DOHH2 (cell line): ENCODE data around the gene TPO.

ENCODE experiments used
- H3F3A ChIP-seq: fragments of 200-600 bp; sonication (generic), shearing (Covaris generic); 2 replicates; pipeline ENCODE4 v1.6.0; 2016; ENCODE audit warnings: antibody characterized with exemption, mild to moderate bottlenecking; ENCODE audit not compliant: control insufficient read depth, insufficient read depth
- H3K27ac ChIP-seq: fragments of 200-600 bp; sonication (generic); 2 replicates; pipeline ENCODE4 v1.5.1; 2014; ENCODE audit warnings: low read depth, mild to moderate bottlenecking, low read length, moderate library complexity
- H3K27me3 ChIP-seq: fragments of 200-600 bp; sonication (generic); 2 replicates; pipeline ENCODE4 v1.6.1; 2014; ENCODE audit warnings: mild to moderate bottlenecking, low read length, mixed read lengths; ENCODE audit not compliant: control insufficient read depth
- H3K36me3 ChIP-seq: fragments of 200-600 bp; sonication (generic); 2 replicates; pipeline ENCODE4 v1.6.1; 2014; ENCODE audit warnings: mild to moderate bottlenecking, low read length, moderate library complexity, mixed read lengths; ENCODE audit not compliant: control insufficient read depth
- H3K4me1 ChIP-seq: fragments of 200-600 bp; sonication (generic); 2 replicates; pipeline ENCODE4 v1.6.1; 2014; ENCODE audit warnings: mild to moderate bottlenecking, low read length, mixed read lengths; ENCODE audit not compliant: control insufficient read depth
- H3K4me2 ChIP-seq: fragments of 200-600 bp; sonication (generic); 2 replicates; pipeline ENCODE4 v1.6.0; 2014; ENCODE audit warnings: mild to moderate bottlenecking, low read length, moderate library complexity
- H3K4me3 ChIP-seq: fragments of 200-600 bp; sonication (generic); 2 replicates; pipeline ENCODE4 v1.5.1; 2014; ENCODE audit warnings: mild to moderate bottlenecking, low read length, mixed read lengths
- H3K79me2 ChIP-seq: fragments of 200-600 bp; sonication (generic); 2 replicates; pipeline ENCODE4 v1.6.1; 2014; ENCODE audit warnings: mild to moderate bottlenecking, low read length, mixed read lengths; ENCODE audit not compliant: control insufficient read depth
- H3K9me2 ChIP-seq: fragments of 200-600 bp; sonication (generic); replicated peaks from 2 replicates; pipeline ENCODE4 v1.6.1; 2014; ENCODE audit warnings: mild to moderate bottlenecking, low read length, mixed read lengths; ENCODE audit not compliant: control insufficient read depth
- H3K9me3 ChIP-seq: fragments of 200-600 bp; sonication (generic); 2 replicates; pipeline ENCODE4 v1.6.1; 2014; ENCODE audit warnings: antibody characterized with exemption, low read length, mixed read lengths; ENCODE audit not compliant: control insufficient read depth, insufficient read depth
- H4K20me1 ChIP-seq: fragments of 200-600 bp; sonication (generic); 2 replicates; pipeline ENCODE4 v1.6.0; 2014; ENCODE audit warnings: low read depth, mild to moderate bottlenecking, antibody characterized with exemption, low read length, moderate library complexity; ENCODE audit not compliant: control insufficient read depth, insufficient read depth
- EZH2phosphoT487 ChIP-seq: fragments of 200-600 bp; sonication (generic); IDR thresholded peaks from 2 replicates; pipeline ENCODE4 v1.6.1; 2017; ENCODE audit warnings: borderline replicate concordance, mild to moderate bottlenecking, antibody characterized with exemption, low read length, moderate library complexity, mixed read lengths
- TF ChIP-seq, protein P1 (sequence below): fragments of 200-600 bp; sonication (generic); IDR thresholded peaks from one replicate; pipeline ENCODE4 v1.5.1; 2014; ENCODE audit warnings: antibody characterized with exemption, mild to moderate bottlenecking, low read depth, low read length; ENCODE audit not compliant: poor library complexity, severe bottlenecking

Gene TPO

DNA sequence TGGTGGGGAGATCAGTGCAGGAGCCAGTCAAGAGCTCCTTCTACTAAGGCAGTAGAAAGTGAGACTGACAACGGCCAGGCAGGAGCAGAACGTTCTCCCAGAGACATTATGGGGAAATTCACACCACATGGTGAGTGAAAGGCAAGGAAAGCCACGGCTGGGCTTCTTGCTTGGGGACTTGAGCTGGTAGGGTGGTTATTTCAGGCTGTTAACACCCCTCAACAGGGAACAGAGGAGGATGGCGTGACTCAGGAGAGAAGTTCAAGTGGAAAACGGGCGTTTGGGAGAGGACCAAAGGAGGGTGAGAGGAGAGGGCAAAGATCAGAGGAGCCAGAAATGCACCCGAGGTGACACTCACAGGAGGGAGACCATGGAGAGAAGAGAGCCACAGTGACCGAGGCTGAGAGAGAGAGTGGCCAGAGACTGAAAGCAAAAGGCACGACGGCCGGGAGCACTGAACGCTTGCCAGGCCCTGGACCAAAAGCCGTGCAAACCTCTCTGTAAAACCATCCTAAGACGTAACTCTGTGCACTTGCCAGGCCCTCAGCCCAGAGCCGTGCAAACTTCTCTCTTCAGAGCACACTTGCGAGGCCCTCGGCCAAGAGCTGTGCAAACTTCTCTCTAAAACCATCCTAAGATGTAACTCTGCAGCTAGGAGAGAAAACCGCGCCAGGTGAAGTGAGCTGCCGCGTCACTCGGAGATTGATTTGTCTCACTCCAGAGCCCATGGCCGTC, 7.7 kb downstream of the TPO start:
- H3F3A ChIP-seq: no peaks in the 10 kb centered on the region
- no peak overlapping the region for H3K27ac ChIP-seq
- no peaks in the 10 kb centered on the region for H3K4me1 ChIP-seq
- no peaks in the 10 kb centered on the region for H3K9me2 ChIP-seq
- H3K4me3 ChIP-seq: no peak overlapping the region
- H3K4me2 ChIP-seq: no peak overlapping the region
- no peaks in the 10 kb centered on the region for H3K79me2 ChIP-seq
- H3K9me3 ChIP-seq: no peaks in the 10 kb centered on the region; the same call in 1 of the 2 replicates
- H4K20me1 ChIP-seq: no peaks in the 10 kb centered on the region
- no peaks in the 10 kb centered on the region for H3K36me3 ChIP-seq
- H3K27me3 ChIP-seq: no peaks in the 10 kb centered on the region
- no peak for TF ChIP-seq EZH2phosphoT487
- TF ChIP-seq, protein P1, sequence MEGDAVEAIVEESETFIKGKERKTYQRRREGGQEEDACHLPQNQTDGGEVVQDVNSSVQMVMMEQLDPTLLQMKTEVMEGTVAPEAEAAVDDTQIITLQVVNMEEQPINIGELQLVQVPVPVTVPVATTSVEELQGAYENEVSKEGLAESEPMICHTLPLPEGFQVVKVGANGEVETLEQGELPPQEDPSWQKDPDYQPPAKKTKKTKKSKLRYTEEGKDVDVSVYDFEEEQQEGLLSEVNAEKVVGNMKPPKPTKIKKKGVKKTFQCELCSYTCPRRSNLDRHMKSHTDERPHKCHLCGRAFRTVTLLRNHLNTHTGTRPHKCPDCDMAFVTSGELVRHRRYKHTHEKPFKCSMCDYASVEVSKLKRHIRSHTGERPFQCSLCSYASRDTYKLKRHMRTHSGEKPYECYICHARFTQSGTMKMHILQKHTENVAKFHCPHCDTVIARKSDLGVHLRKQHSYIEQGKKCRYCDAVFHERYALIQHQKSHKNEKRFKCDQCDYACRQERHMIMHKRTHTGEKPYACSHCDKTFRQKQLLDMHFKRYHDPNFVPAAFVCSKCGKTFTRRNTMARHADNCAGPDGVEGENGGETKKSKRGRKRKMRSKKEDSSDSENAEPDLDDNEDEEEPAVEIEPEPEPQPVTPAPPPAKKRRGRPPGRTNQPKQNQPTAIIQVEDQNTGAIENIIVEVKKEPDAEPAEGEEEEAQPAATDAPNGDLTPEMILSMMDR: no peak

DNA sequence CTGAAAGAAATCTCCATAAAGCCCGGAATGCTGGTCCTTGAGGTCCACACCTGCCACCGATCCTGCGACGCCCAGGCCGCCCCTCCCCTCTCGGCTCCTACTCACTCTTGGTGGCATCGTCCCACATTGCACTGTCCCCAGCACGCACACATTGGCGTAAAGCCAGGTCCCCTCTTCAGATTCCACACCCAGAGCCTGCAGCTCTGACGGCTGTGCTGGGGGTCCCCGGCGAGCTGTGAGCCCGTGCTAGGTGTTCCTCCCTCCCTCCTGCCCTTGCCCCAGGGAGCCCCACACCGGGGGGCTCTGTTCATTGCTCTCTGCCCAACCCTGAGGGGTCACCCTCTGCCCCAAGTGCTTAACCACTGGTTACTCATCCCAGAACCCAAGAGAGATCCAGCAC, 8.5 kb downstream of the TPO start:
- TF ChIP-seq EZH2phosphoT487: no peak
- TF ChIP-seq, protein P1: no peak
- H3K9me3 ChIP-seq: no peaks in the 10 kb centered on the region; the same call in 1 of the 2 replicates
- H3F3A ChIP-seq: no peaks in the 10 kb centered on the region
- no peaks in the 10 kb centered on the region for H4K20me1 ChIP-seq
- H3K4me2 ChIP-seq: no peak overlapping the region
- no peaks in the 10 kb centered on the region for H3K27me3 ChIP-seq
- H3K4me3 ChIP-seq: no peak overlapping the region
- no peak overlapping the region for H3K27ac ChIP-seq
- no peaks in the 10 kb centered on the region for H3K4me1 ChIP-seq
- H3K79me2 ChIP-seq: no peaks in the 10 kb centered on the region
- H3K36me3 ChIP-seq: no peaks in the 10 kb centered on the region
- H3K9me2 ChIP-seq: no peaks in the 10 kb centered on the region

DNA sequence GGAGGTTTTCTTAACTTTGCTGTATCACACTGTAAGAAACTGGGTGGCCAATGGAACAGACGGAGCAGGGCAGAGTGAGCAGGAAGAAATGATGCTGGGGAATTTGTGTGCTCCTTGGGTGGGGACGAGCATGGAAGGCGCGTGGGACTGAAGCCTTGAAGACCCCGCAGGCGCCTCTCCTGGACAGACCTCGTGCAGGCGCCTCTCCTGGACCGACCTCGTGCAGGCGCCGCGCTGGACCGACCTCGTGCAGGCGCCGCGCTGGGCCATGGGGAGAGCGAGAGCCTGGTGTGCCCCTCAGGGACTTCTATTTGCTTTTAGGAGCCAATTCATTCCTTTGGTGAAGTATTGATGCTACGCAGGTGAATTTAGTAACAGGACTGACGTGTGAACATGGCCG, 8.9 kb downstream of the TPO start:
- Histone ChIP-seq H3K27me3 (no peaks in the 10 kb centered on the region), H3K79me2 (no peaks in the 10 kb centered on the region), H3K36me3 (no peaks in the 10 kb centered on the region), H3K9me3 (no peaks in the 10 kb centered on the region), H4K20me1 (no peaks in the 10 kb centered on the region), H3K4me2 (no peak overlapping the region), H3K27ac (no peak overlapping the region), H3F3A (no peaks in the 10 kb centered on the region), H3K4me1 (no peaks in the 10 kb centered on the region), H3K4me3 (no peak overlapping the region), H3K9me2 (no peaks in the 10 kb centered on the region)
- TF ChIP-seq, protein P1: no peak
- no peak for TF ChIP-seq EZH2phosphoT487
